Pancreas (tissue), 10 donors: ENCODE results near the gene NUDT16L1. TPM values are rescaled to one million over a fixed set of nuclear protein-coding genes. Genes with fewer than 3 reads are reported as not detected.

Source experiments
- ATAC-seq, 4 donors: fragments of 200-7000 bp; cut with Tn5 transposase; one replicate each; pipeline versions ENCODE4 v1.8.0 to v1.9.1; 2020; ENCODE audit warnings: mild to moderate bottlenecking in 4 of 4, moderate library complexity in 4 of 4
- DNase-seq, 6 donors: peaks; one replicate each; pipeline ENCODE4 v3.0.0-alpha.2; 2020
- FAIRE-seq: peaks from 2 replicates; lab custom pipeline; 2012; peaks lifted over from hg19 to GRCh38; lab: Jason Lieb, UNC
- H3K27ac ChIP-seq, 4 donors: fragments of 200-600 bp; sonication (generic); 1 replicate in 3 of 4; 2 replicates in 1 of 4; pipeline versions ENCODE4 v1.5.0 to v1.8.0; 2020
- H3K27me3 ChIP-seq, 4 donors: fragments of 200-600 bp; one replicate each; pipeline ENCODE4 v1.8.0; 2021
- H3K36me3 ChIP-seq, 3 donors: fragments of 200-600 bp; sonication (generic) in 1 of 3; one replicate each; pipeline versions ENCODE4 v1.5.0 to v1.8.0; 2020 to 2021
- H3K4me1 ChIP-seq, 3 donors: fragments of 200-600 bp; one replicate each; pipeline ENCODE4 v1.8.0; 2021
- H3K4me3 ChIP-seq, 4 donors: fragments of 200-600 bp; sonication (generic) in 2 of 4; one replicate each; pipeline versions ENCODE4 v1.5.0 to v1.8.0; 2020 to 2021
- H3K9me3 ChIP-seq, 4 donors: fragments of 200-600 bp; one replicate each; pipeline ENCODE4 v1.8.0; 2021
- WGBS, 2 donors: extraction: QIAGEN DNeasy Blood & Tissue Kit; methylation state at CpG; one replicate each; pipeline ENCODE4 v1.1.7; 2013; 5-methylcytosine and 5-hydroxymethylcytosine counted together
- intact Hi-C, 3 donors: fragments of 100-400 bp; cut with DNase I; formaldehyde crosslinking; loops; one replicate each; pipeline versions ENCODE4 v1.11.1 to v1.14.2; 2022
- polyA plus RNA-seq, 2 donors: library from polyadenylated mRNA; stranded (reverse); fragments of 200-250 nt; gene quantifications; one replicate each; pipeline ENCODE4 v1.2.3, GENCODE V29; 2013
- total RNA-seq, 6 donors: library from RNA; stranded (reverse); fragmentation: NEBNext Ultra II Directional in 4 of 6; extraction: Animal tissue kit (Norgen Biotek cat#: 25700) in 4 of 6; gene quantifications; one replicate each; pipeline versions ENCODE4 v1.2.1 to v1.2.4, GENCODE V29; 2021 to 2023
- TF ChIP-seq, protein P1 (sequence below), 4 donors: fragments of 200-600 bp; sonication (generic) in 3 of 4; IDR thresholded peaks; one replicate each; pipeline versions ENCODE4 v1.5.0 to v1.8.0; 2021; ENCODE audit warnings: antibody characterized with exemption in 4 of 4
- donor health status: healthy with polysubstance abuse.
- donor health status: DM: no; HTN: no; CAD: no; lungs with moderate emphysema.
- donor health status: DM: no; HTN: no; CAD: no.
- donor health status: control.
- donor health status: control.
- donor health status: Bipolar disorder and iron deficiency.
- donor health status: DM: yes; HTN: yes; CAD: no.
- donor health status: DM: no; HTN: no; CAD: no.
- donor health status: DM: no; HTN: no; CAD: no.
- donor health status: DM: yes; HTN: yes; CAD: no.

The NUDT16L1 gene
- total and polyA plus RNA-seq, 8 donors: 7.0 to 32.3 (median 14.2) TPM

DNA sequence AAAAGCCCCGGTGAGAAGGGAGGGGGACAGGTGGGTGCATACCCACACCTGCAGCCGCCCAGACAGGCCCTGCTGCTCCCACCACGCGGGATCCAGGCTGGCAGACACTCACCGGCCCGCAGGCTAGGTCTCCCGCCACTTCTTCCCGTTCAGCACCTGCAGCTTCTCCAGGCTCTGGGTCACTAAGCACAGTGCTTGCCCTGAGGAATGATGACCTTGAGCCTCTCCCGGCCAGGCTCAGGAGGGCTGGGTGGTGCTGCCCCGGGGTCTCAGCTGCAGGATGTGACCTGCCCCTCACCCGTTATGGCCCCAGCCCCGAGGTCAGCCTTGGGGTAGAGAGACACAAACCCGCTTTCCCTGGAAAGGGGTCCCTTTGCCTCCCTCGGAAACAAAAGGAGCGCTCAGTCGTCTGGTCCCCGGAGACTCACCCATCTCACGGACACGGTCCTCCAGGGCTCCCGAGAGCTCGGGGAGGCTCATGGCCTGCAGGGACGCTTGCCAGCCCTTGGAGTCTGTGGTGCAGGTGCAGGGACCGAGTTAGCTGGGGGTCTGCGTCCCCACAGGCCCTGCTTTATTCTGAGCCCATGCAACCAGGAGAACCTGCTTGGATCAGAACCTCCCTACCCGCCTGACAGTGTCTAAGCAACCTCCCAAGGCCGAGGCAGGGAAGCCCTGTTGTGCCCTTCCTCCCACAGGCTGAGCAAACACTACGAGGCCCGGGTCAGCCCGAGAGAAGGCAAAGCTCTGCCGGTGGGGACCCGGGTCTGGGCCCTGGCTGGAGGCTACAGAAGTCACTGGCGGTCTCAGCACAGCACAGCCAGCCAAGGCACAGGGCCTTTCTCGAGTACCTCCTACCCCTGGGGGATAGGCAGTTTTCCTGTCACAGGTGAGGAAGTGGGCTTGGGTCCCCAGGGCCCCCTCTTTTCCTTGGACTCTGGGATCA lies 3.8 kb downstream of the NUDT16L1 start:
- DNase-seq (peak in 3 of 6 donors; percentile 16 to 67 (median 31)), FAIRE-seq (no peak), ATAC-seq (no peak)
- TF ChIP-seq, protein P1, sequence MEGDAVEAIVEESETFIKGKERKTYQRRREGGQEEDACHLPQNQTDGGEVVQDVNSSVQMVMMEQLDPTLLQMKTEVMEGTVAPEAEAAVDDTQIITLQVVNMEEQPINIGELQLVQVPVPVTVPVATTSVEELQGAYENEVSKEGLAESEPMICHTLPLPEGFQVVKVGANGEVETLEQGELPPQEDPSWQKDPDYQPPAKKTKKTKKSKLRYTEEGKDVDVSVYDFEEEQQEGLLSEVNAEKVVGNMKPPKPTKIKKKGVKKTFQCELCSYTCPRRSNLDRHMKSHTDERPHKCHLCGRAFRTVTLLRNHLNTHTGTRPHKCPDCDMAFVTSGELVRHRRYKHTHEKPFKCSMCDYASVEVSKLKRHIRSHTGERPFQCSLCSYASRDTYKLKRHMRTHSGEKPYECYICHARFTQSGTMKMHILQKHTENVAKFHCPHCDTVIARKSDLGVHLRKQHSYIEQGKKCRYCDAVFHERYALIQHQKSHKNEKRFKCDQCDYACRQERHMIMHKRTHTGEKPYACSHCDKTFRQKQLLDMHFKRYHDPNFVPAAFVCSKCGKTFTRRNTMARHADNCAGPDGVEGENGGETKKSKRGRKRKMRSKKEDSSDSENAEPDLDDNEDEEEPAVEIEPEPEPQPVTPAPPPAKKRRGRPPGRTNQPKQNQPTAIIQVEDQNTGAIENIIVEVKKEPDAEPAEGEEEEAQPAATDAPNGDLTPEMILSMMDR (IDR thresholded peaks at IDR 0.05): no peak
- H3K9me3 ChIP-seq: no peaks in the 10 kb centered on the region
- WGBS, 2 donors: 68 to 69% methylated on average over 33 of the region's 33 CpGs
- no peak overlapping the region for H3K4me3 ChIP-seq
- intact Hi-C loops: no loop called here
- no peak overlapping the region for H3K27ac ChIP-seq
- H3K27me3 ChIP-seq: no peaks in the 10 kb centered on the region
- peaks cover 0 to 7% (median 0%) of the 10 kb centered on the region in 3 donors for H3K4me1 ChIP-seq
- peaks cover 3 to 50% (median 9%) of the 10 kb centered on the region in 3 donors for H3K36me3 ChIP-seq

DNA sequence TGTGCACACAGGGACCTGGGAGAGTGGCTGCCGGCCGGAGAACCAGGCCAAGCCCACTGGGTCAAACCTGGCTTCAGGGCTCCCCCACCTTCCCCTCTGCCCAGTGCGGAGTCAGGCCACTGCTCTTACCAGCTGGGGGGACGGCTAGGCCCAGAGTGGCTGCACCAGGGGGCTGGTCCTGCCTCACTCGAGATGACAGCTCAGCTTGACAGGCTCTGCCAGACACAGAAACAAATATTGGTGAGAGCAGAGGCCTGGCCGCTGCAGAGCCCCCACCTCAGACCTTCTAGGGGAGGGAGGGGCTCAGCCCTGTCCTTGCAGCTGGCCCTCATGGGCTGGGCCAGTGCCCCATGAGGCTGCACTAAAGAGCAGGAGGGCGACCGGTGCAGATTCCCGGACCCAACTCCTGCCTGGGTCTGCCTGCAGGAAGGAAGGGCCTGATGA lies 4.5 kb downstream of the NUDT16L1 start:
- ATAC-seq (no peak), FAIRE-seq (no peak), DNase-seq (peak in 2 of 6 donors; percentile 12 to 73)
- Histone ChIP-seq H3K9me3 (no peaks in the 10 kb centered on the region), H3K4me3 (no peak overlapping the region), H3K4me1 (peaks cover 0 to under 1% (median 0%) of the 10 kb centered on the region in 3 donors), H3K36me3 (peaks cover 3 to 50% (median 9%) of the 10 kb centered on the region in 3 donors), H3K27ac (no peak overlapping the region), H3K27me3 (no peaks in the 10 kb centered on the region)
- 87 to 91% methylated on average over 9 of the region's 9 CpGs for WGBS, 2 donors
- intact Hi-C loops: no loop called here
- TF ChIP-seq, protein P1 (IDR thresholded peaks at IDR 0.05): no peak

DNA sequence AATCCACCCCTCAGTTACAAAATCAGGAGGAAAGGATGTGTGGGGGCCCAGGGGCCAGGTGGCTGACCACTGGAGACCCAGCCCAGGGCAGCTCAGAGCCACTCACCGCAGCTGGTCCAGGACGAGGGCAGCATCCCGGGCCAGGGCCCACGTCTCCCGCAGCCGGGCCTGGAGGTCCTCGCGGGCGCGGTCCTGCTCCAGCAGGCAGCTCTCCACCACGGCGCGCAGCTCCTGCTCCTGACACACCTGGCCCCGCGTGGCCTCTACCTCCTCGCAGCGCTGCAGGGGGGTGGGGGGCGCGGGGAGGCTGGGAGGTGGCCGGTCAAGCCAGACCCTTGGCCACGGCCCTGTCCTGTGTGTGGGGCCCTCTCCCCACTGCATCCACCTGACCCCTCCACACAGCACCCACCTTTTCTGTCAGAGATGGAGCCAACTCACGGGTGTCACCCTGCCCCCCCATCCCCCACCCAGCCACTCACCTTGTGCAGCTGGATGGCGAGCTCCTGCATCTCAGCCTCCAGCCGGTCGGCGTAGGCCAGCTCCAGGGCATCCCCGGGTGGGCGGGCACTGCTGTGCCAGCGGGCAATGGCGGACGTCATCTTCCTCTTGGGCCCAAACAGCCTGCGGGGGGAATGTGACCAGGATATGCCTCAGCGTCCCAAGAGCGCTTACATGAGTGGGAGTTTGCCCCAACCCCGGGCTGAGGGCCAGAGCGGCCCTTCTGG lies 5.1 kb downstream of the NUDT16L1 start:
- FAIRE-seq (no peak), DNase-seq (peak in 2 of 6 donors; percentile 15 to 75), ATAC-seq (no peak)
- WGBS, 2 donors: 95 to 96% methylated on average over 22 to 36 of the region's 36 CpGs
- H3K36me3 ChIP-seq: peaks cover 3 to 50% (median 9%) of the 10 kb centered on the region in 3 donors
- no peaks in the 10 kb centered on the region for H3K4me1 ChIP-seq
- TF ChIP-seq, protein P1 (IDR thresholded peaks at IDR 0.05): no peak
- no peak overlapping the region for H3K27ac ChIP-seq
- H3K27me3 ChIP-seq: no peaks in the 10 kb centered on the region
- intact Hi-C loops: no loop called here
- no peak overlapping the region for H3K4me3 ChIP-seq
- no peaks in the 10 kb centered on the region for H3K9me3 ChIP-seq

DNA sequence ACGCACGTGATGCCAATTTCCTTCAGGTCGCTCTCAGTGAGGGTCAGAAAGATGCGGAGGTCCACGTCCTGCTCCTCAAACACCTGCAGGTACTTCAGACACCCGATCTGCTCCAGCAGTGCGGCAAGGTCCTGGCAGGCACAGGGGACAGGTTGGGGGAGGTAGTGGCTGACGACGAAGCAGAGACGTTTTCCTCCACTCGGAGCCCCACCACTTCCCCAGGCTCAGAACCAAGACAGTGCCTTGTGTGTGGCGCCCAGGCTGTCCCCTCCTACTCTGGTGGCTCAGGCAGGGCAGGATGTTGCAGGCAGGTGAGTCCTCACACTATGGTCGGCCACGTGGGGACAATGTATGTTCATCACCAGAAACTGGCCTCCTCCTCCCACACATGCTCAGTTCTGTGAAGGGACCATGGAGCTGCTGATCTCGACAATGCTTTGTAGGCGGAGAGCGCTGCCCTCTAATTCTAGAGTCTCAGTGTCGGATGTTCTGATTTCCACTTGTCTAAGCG lies 5.7 kb downstream of the NUDT16L1 start:
- H3K4me1 ChIP-seq: no peaks in the 10 kb centered on the region
- TF ChIP-seq, protein P1 (IDR thresholded peaks at IDR 0.05): no peak
- H3K27me3 ChIP-seq: no peaks in the 10 kb centered on the region
- no peak overlapping the region for H3K27ac ChIP-seq
- peaks cover 3 to 53% (median 9%) of the 10 kb centered on the region in 3 donors for H3K36me3 ChIP-seq
- WGBS, 2 donors: 91 to 95% methylated on average over 19 of the region's 19 CpGs
- intact Hi-C loops: no loop called here
- DNase-seq (peak in 1 of 6 donors; percentile 27), FAIRE-seq (no peak), ATAC-seq (no peak)
- H3K9me3 ChIP-seq: no peaks in the 10 kb centered on the region
- no peak overlapping the region for H3K4me3 ChIP-seq
